ENCODE results near the gene TRIP10.
"Not testable (repeated sequence)": the region's sequence is repeated elsewhere in the genome, so short reads cannot be mapped to it uniquely, and the experiment has no call there.

Gene TRIP10

GRCh38 chr19:6767081-6767356 is 27.5 kb downstream of the TRIP10 start:
- POLR2A ChIA-PET = no interaction called here

GRCh38 chr19:6767357-6768235 is 28.1 kb downstream of the TRIP10 start, which contains the start of gene SH2D3A:
Gene SH2D3A, minus strand, starts transcription at chr19:6767435. Its CDS starts 3,687 bp downstream, at chr19:6763748.
- POLR2A ChIA-PET = interaction anchor here (1.0 to 1.9 kb wide), 2 partner anchors 29 to 31 kb away, joined by 4 to 8 read pairs; partner anchors contain the start of gene GPR108
- CTCF ChIA-PET = interaction anchor here (0.6 to 1.7 kb wide), 3 partner anchors 29 to 134 kb away, joined by 3 to 5 read pairs (median 3); no protein-coding TSS in a partner anchor

More at GRCh38 chr19:6767081-6767356, 27.5 kb downstream of the TRIP10 start:
- TF ChIP-seq HDGF (IDR thresholded peaks at IDR 0.05; ENCODE audit: borderline replicate concordance) = no peak
- no peak for TF ChIP-seq BHLHE40 (IDR thresholded peaks at IDR 0.05; ENCODE audit: borderline replicate concordance)
- no peak for TF ChIP-seq FOXM1 (IDR thresholded peaks at IDR 0.05; ENCODE audit: borderline replicate concordance)
- no peak for TF ChIP-seq FOXK2 (IDR thresholded peaks at IDR 0.05)
- no peak for TF ChIP-seq CTBP1 (IDR thresholded peaks at IDR 0.05; ENCODE audit: borderline replicate concordance)
- no peak for TF ChIP-seq ARNT (IDR thresholded peaks at IDR 0.05)
- TF ChIP-seq FOXA1 (IDR thresholded peaks at IDR 0.05) = no peak
- no peak for TF ChIP-seq ELF4 (IDR thresholded peaks at IDR 0.05)
- TF ChIP-seq PKNOX1 (IDR thresholded peaks at IDR 0.05) = no peak
- TF ChIP-seq SP1 (IDR thresholded peaks at IDR 0.05) = no peak
- TF ChIP-seq L3MBTL2 (conservative IDR thresholded peaks at IDR 0.05) = no peak
- TF ChIP-seq LEF1 (IDR thresholded peaks at IDR 0.05; ENCODE audit: borderline replicate concordance) = no peak
- TF ChIP-seq ZNF384 (IDR thresholded peaks at IDR 0.05) = no peak
- TF ChIP-seq NFRKB (IDR thresholded peaks at IDR 0.05) = no peak
- no peak for TF ChIP-seq SUZ12 (IDR thresholded peaks at IDR 0.05)
- CTCF ChIA-PET = no interaction called here
- DNase-seq (ENCODE audit: extremely low spot score) = no peak

GRCh38 chr19:6768236-6768785 is 28.8 kb downstream of the TRIP10 start:
- ChIA-PET POLR2A (interaction anchor here (1.0 to 1.9 kb wide), 2 partner anchors 30 to 32 kb away, joined by 4 to 8 read pairs; partner anchors contain the start of gene GPR108), CTCF (interaction anchor here (0.6 to 1.7 kb wide), 3 partner anchors 30 to 135 kb away, joined by 3 to 5 read pairs (median 3); no protein-coding TSS in a partner anchor)
- TF ChIP-seq ARNT (IDR thresholded peaks at IDR 0.05) (no peak), PKNOX1 (IDR thresholded peaks at IDR 0.05) (no peak), LEF1 (IDR thresholded peaks at IDR 0.05; ENCODE audit: borderline replicate concordance) (no peak), FOXK2 (IDR thresholded peaks at IDR 0.05) (no peak)
- no peak for DNase-seq (ENCODE audit: extremely low spot score)

More at GRCh38 chr19:6767357-6768235, 28.1 kb downstream of the TRIP10 start, which contains the start of gene SH2D3A:
- peak; percentile 91 for DNase-seq (ENCODE audit: extremely low spot score)
- TF ChIP-seq SP1 (IDR thresholded peaks at IDR 0.05) (peak; percentile 59; the same call in 1 of the 2 replicates), BHLHE40 (IDR thresholded peaks at IDR 0.05; ENCODE audit: borderline replicate concordance) (no peak), L3MBTL2 (conservative IDR thresholded peaks at IDR 0.05) (no peak), PKNOX1 (IDR thresholded peaks at IDR 0.05) (no peak), HDGF (IDR thresholded peaks at IDR 0.05; ENCODE audit: borderline replicate concordance) (no peak), ZNF384 (IDR thresholded peaks at IDR 0.05) (peak; percentile 94)

GRCh38 chr19:6769006-6769619 is 29.6 kb downstream of the TRIP10 start:
- CTCF ChIA-PET = interaction anchor here (0.9 to 1.7 kb wide), 2 partner anchors 10 to 31 kb away, joined by 3 to 5 read pairs; no protein-coding TSS in a partner anchor
- peak; percentile 52 for DNase-seq (ENCODE audit: extremely low spot score)
- POLR2A ChIA-PET = interaction anchor here (1.9 kb wide), 1 partner anchor 31 kb away, joined by 8 read pairs; the partner anchor contains the start of gene GPR108
- TF ChIP-seq TARDBP (IDR thresholded peaks at IDR 0.05) (no peak), HDGF (IDR thresholded peaks at IDR 0.05; ENCODE audit: borderline replicate concordance) (no peak), ARNT (IDR thresholded peaks at IDR 0.05) (no peak), LEF1 (IDR thresholded peaks at IDR 0.05; ENCODE audit: borderline replicate concordance) (no peak), NFRKB (IDR thresholded peaks at IDR 0.05) (no peak), ZNF384 (IDR thresholded peaks at IDR 0.05) (no peak), PKNOX1 (IDR thresholded peaks at IDR 0.05) (no peak), BHLHE40 (IDR thresholded peaks at IDR 0.05; ENCODE audit: borderline replicate concordance) (no peak), FOXA1 (IDR thresholded peaks at IDR 0.05) (no peak), ELF4 (IDR thresholded peaks at IDR 0.05) (no peak), FOXM1 (IDR thresholded peaks at IDR 0.05; ENCODE audit: borderline replicate concordance) (no peak), SUZ12 (IDR thresholded peaks at IDR 0.05) (no peak), SP1 (IDR thresholded peaks at IDR 0.05) (no peak), CTBP1 (IDR thresholded peaks at IDR 0.05; ENCODE audit: borderline replicate concordance) (no peak), L3MBTL2 (conservative IDR thresholded peaks at IDR 0.05) (no peak), FOXK2 (IDR thresholded peaks at IDR 0.05) (no peak)

GRCh38 chr19:6771648-6772027 is 32.2 kb downstream of the TRIP10 start:
- CTCF ChIA-PET; DNase-seq (ENCODE audit: extremely low spot score); POLR2A ChIA-PET: not testable (repeated sequence)
